ENCODE results near the gene CCRL2.
A peak's percentile ranks its signal among the peaks of the same experiment; 100 is the strongest.

The CCRL2 gene

DNA sequence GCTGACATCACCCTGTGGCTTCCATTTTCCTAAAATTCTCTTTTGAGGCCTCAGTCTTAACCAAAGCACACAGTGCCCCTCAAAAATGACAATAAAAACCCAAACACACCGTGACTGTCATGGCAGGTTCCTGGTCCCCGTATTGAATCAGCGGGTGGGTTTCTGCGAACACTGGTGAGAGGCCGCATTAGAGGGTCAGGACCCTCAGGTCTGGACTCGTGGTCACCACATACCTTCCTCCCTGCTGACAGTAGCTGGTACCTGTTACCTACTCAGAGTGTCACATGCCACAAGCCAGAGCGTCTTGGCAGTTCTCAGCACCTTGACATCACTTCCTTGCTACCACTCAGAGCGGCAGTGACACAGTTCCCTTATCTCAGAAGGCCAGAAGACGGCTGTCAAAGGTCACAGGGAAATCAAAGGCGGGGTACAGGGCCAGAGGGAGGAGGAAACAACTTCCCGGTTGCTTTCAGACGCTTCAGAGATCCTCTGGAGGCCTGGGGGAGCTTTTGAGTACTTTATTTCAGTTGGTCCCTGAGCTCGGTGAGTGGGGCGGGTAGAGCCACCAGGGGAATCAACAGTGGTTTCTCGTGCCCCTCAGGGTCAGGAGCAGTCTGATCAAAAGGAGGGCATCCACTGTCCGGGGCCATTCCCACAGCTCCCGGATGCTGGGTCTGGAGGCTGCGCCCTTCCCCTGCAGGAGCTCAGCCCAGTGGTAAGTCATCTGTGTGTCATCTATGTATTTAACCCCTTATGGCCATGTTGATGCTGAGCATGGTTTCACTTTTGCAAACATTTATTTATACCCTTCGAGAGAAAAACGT is at the start of gene CCRL2, which contains the start of gene CCR5AS:
Gene CCRL2, plus strand, starts transcription at position 472 of the 824 bp plus-strand sequence. CDS start 821 bp downstream, outside the sequence.
Gene CCR5AS, minus strand, starts transcription at position 279 of the 824 bp plus-strand sequence.
- intact Hi-C loops (cut with DNase I), result no loop called here

GRCh38 chr3:46358466-46358865 is 48.6 kb upstream of the CCRL2 start:
- DNase-seq, result no peak
- intact Hi-C loops (cut with DNase I), result no loop called here

More for the DNA sequence above, at the start of gene CCRL2, which contains the start of gene CCR5AS:
- DNase-seq, result peak in 1 of 10 donors; percentile 23

GRCh38 chr3:46359733-46360493 is 47.1 kb upstream of the CCRL2 start:
- peak in 1 of 10 donors; percentile 24 for DNase-seq
- intact Hi-C loops (cut with DNase I), result no loop called here

- DNase-seq, result no peak
- intact Hi-C loops (cut with DNase I), result no loop called here
Observed at GRCh38 chr3:46360907-46361306, 46.2 kb upstream of the CCRL2 start.

GRCh38 chr3:46361408-46362283 is 45.4 kb upstream of the CCRL2 start:
- no peak for DNase-seq
- intact Hi-C loops (cut with DNase I), result no loop called here

DNA sequence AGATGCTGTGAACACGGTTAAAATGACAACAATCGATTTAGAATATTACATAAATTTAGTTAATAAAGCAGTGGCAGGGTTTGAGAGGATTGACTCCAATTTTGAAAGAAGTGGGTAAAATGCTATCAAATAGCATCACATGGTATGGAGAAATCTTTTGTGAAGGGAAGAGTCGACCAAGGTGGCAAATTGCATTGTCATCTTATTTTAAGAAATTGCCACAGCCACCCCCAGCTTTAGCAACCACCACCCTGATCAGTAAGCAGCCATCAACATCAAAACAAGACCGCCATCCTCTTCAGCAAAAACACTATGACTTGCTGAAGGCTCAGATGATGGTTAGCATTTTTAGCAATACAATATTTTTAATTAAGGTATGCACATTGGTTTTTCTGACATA is 42.0 kb upstream of the CCRL2 start:
- intact Hi-C loops (cut with DNase I), result no loop called here
- DNase-seq, result no peak

DNA sequence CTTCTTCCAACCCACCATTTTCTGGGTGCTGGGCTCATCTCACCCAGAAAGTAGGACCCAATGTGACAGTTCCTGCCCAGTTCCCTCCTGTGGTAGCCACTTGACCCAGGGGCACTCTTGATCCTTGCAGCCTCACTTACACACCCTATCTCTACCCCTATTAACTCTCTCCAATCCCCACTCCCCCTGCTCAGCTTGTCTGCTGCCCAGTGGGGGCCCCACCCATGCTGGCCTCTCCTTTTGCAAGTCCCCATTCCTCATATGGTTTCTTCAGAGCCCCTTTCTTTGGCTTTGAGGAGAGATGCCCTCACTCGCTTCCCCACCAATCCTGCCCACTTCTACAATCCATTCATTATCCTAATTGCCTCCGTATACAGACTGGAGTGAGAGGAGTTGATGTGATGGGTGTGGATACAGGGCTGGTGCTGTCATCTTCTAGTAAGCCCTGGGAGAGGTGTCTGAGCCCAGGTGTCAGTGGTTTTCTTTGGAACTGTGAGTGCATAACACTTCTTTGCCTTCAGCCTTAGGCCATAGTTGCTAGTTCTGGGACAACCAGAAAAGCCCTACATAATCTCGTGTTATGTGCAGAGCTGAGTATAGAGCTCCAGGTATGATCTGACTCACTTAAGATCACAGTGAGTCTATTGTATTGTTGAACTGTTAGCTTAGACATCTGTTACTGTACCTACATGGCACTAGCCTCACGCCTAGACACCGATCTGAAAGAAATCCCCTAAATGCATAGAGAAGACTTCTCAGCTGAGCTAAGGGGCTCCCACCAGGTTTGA is 41.1 kb upstream of the CCRL2 start:
- DNase-seq, result no peak
- intact Hi-C loops (cut with DNase I), result no loop called here

GRCh38 chr3:46367811-46368210 is 39.2 kb upstream of the CCRL2 start:
- intact Hi-C loops (cut with DNase I), result no loop called here
- no peak for DNase-seq

DNA sequence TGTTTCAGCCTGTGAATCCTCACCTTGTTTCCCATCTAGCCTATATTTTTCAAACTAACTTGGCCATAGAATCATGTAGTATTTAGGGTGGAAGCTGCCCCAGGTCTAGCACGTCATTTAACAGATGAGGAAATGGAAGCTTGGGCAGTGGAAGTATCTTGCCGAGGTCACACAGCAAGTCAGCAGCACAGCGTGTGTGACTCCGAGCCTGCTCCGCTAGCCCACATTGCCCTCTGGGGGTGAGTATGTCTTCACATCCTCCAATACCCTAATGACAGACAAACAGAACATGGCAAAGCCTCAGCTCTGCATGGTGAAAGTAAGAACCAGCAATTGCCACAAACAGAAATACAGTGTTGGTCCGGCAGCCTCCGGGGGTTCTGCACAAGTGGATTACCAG is 38.5 kb upstream of the CCRL2 start:
- DNase-seq, result peak in 6 of 10 donors; percentile 18 to 90 (median 35)
- intact Hi-C loops (cut with DNase I), result no loop called here

- DNase-seq, result no peak
- intact Hi-C loops (cut with DNase I), result no loop called here
Observed at GRCh38 chr3:46369151-46369550, 37.9 kb upstream of the CCRL2 start.

DNA sequence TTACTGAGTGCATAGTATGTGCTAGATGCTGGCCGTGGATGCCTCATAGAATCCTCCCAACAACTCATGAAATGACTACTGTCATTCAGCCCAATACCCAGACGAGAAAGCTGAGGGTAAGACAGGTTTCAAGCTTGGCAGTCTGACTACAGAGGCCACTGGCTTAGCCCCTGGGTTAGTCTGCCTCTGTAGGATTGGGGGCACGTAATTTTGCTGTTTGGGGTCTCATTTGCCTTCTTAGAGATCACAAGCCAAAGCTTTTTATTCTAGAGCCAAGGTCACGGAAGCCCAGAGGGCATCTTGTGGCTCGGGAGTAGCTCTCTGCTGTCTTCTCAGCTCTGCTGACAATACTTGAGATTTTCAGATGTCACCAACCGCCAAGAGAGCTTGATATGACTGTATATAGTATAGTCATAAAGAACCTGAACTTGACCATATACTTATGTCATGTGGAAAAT is 37.4 kb upstream of the CCRL2 start:
- intact Hi-C loops (cut with DNase I), result loop anchor here (5.0 to 10.0 kb wide), 4 partner anchors 75 to 435 kb away; no protein-coding TSS in a partner anchor
- no peak for DNase-seq

DNA sequence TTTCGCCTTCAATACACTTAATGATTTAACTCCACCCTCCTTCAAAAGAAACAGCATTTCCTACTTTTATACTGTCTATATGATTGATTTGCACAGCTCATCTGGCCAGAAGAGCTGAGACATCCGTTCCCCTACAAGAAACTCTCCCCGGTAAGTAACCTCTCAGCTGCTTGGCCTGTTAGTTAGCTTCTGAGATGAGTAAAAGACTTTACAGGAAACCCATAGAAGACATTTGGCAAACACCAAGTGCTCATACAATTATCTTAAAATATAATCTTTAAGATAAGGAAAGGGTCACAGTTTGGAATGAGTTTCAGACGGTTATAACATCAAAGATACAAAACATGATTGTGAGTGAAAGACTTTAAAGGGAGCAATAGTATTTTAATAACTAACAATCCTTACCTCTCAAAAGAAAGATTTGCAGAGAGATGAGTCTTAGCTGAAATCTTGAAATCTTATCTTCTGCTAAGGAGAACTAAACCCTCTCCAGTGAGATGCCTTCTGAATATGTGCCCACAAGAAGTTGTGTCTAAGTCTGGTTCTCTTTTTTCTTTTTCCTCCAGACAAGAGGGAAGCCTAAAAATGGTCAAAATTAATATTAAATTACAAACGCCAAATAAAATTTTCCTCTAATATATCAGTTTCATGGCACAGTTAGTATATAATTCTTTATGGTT is 36.1 kb upstream of the CCRL2 start, which contains the start of gene CCR5:
Gene CCR5, plus strand, starts transcription at position 108 of the 680 bp plus-strand sequence. CDS start 1,957 bp downstream, outside the sequence.
- DNase-seq, result no peak
- intact Hi-C loops (cut with DNase I), result loop anchor here (5.0 to 10.0 kb wide), 4 partner anchors 76 to 436 kb away; no protein-coding TSS in a partner anchor

DNA sequence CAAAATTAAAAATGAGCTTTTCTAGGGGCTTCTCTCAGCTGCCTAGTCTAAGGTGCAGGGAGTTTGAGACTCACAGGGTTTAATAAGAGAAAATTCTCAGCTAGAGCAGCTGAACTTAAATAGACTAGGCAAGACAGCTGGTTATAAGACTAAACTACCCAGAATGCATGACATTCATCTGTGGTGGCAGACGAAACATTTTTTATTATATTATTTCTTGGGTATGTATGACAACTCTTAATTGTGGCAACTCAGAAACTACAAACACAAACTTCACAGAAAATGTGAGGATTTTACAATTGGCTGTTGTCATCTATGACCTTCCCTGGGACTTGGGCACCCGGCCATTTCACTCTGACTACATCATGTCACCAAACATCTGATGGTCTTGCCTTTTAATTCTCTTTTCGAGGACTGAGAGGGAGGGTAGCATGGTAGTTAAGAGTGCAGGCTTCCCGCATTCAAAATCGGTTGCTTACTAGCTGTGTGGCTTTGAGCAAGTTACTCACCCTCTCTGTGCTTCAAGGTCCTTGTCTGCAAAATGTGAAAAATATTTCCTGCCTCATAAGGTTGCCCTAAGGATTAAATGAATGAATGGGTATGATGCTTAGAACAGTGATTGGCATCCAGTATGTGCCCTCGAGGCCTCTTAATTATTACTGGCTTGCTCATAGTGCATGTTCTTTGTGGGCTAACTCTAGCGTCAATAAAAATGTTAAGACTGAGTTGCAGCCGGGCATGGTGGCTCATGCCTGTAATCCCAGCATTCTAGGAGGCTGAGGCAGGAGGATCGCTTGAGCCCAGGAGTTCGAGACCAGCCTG is 35.3 kb upstream of the CCRL2 start:
- DNase-seq, result no peak
- intact Hi-C loops (cut with DNase I), result loop anchor here (5.0 to 10.0 kb wide), 4 partner anchors 77 to 437 kb away; no protein-coding TSS in a partner anchor

DNA sequence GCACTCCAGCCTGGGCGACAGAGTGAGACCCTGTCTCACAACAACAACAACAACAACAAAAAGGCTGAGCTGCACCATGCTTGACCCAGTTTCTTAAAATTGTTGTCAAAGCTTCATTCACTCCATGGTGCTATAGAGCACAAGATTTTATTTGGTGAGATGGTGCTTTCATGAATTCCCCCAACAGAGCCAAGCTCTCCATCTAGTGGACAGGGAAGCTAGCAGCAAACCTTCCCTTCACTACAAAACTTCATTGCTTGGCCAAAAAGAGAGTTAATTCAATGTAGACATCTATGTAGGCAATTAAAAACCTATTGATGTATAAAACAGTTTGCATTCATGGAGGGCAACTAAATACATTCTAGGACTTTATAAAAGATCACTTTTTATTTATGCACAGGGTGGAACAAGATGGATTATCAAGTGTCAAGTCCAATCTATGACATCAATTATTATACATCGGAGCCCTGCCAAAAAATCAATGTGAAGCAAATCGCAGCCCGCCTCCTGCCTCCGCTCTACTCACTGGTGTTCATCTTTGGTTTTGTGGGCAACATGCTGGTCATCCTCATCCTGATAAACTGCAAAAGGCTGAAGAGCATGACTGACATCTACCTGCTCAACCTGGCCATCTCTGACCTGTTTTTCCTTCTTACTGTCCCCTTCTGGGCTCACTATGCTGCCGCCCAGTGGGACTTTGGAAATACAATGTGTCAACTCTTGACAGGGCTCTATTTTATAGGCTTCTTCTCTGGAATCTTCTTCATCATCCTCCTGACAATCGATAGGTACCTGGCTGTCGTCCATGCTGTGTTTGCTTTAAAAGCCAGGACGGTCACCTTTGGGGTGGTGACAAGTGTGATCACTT is 34.3 kb upstream of the CCRL2 start:
- no peak for DNase-seq

GRCh38 chr3:46374755-46375154 is 32.3 kb upstream of the CCRL2 start:
- no peak for DNase-seq
- intact Hi-C loops (cut with DNase I), result loop anchor here (5.0 to 10.0 kb wide), 4 partner anchors 80 to 440 kb away; no protein-coding TSS in a partner anchor

More for the DNA sequence above, 34.3 kb upstream of the CCRL2 start:
- intact Hi-C loops (cut with DNase I), result loop anchor here (5.0 to 10.0 kb wide), 4 partner anchors 78 to 438 kb away; no protein-coding TSS in a partner anchor

GRCh38 chr3:46375218-46375617 is 31.8 kb upstream of the CCRL2 start:
- DNase-seq, result no peak
- intact Hi-C loops (cut with DNase I), result loop anchor here (10.0 kb wide), 3 partner anchors 80 to 440 kb away; no protein-coding TSS in a partner anchor
